Transverse colon (tissue), 4 donors: ENCODE measurements around the gene GABBR2. TPM values are rescaled to one million over a fixed set of nuclear protein-coding genes. Genes with fewer than 3 reads are reported as not detected.

ENCODE experiments used
- DNase-seq: peaks from one replicate; pipeline ENCODE4 v3.0.0-alpha.2; 2019
- H3K27ac ChIP-seq, 4 donors: fragments of 200-600 bp; sonication (generic); 2 replicates each; pipeline ENCODE4 v1.5.1; 2016 to 2018; ENCODE audit warnings: inconsistent platforms in 4 of 4
- H3K27me3 ChIP-seq: fragments of 200-600 bp; sonication (generic); 2 replicates; pipeline ENCODE4 v1.5.1; 2017; ENCODE audit warnings: inconsistent platforms
- H3K36me3 ChIP-seq, 4 donors: fragments of 200-600 bp; sonication (generic); 2 replicates each; pipeline ENCODE4 v1.5.1; 2017 to 2019; ENCODE audit warnings: inconsistent platforms in 4 of 4
- H3K4me1 ChIP-seq, 4 donors: fragments of 200-600 bp; sonication (generic); 2 replicates each; pipeline ENCODE4 v1.5.1; 2017 to 2020; ENCODE audit warnings: inconsistent platforms in 4 of 4
- H3K4me3 ChIP-seq, 4 donors: fragments of 200-600 bp; sonication (generic); 1 replicate in 1 of 4; 2 replicates in 3 of 4; pipeline versions ENCODE4 v1.5.1 to v1.6.1; 2017 to 2019; ENCODE audit warnings: inconsistent platforms in 4 of 4
- H3K9me3 ChIP-seq, 2 donors: fragments of 200-600 bp; sonication (generic); 2 replicates each; pipeline ENCODE4 v1.5.1; 2017 to 2019; ENCODE audit warnings: inconsistent platforms in 2 of 2
- CTCF ChIP-seq, 5 experiments: fragments of 200-600 bp in 3 of 5; fragments of 450-650 bp in 2 of 5; sonication (generic) in 3 of 5; IDR thresholded peaks; 1 replicate in 2 of 5; 2 replicates in 3 of 5; pipeline ENCODE4 v1.5.1; 2016 to 2017; ENCODE audit warnings: antibody characterized with exemption in 5 of 5, inconsistent platforms in 3 of 5, mild to moderate bottlenecking in 2 of 5, moderate library complexity in 1 of 5
- EP300 ChIP-seq: sonication (generic); formaldehyde crosslinking; IDR thresholded peaks from one replicate; pipeline ENCODE4 v1.6.1; 2017; ENCODE audit warnings: antibody characterized with exemption, low read depth
- POLR2A ChIP-seq: fragments of 450-650 bp; IDR thresholded peaks from one replicate; pipeline ENCODE4 v1.6.1; 2016; ENCODE audit warnings: antibody characterized with exemption, mild to moderate bottlenecking, moderate library complexity
- POLR2AphosphoS5 ChIP-seq, 3 donors: sonication (generic); formaldehyde crosslinking; IDR thresholded peaks; one replicate each; pipeline ENCODE4 v1.6.1; 2016; ENCODE audit warnings: antibody characterized with exemption in 3 of 3
- WGBS, 2 donors: methylation state at CpG; one replicate each; pipeline ENCODE4 v1.1.5; 2018; ENCODE audit warnings: low coverage in 1 of 2; 5-methylcytosine and 5-hydroxymethylcytosine counted together
- in situ Hi-C, 4 donors: fragments of 200-750 bp; cut with MboI; loops; one replicate each; pipeline versions ENCODE4 v1.15.0 to v1.15.1; 2017; ENCODE audit warnings: low sequenced_read_pairs in 3 of 4, low pct_ligation_motif_present in 1 of 4, low pct_unique_long_range_greater_than_20kb in 1 of 4
- intact Hi-C: fragments of 100-400 bp; cut with DNase I; formaldehyde crosslinking; loops from one replicate; pipeline ENCODE4 v1.15.1; 2023; ENCODE audit warnings: low total_unique reads
- total RNA-seq, 4 donors: library from RNA; depleted of rRNA; stranded (reverse); fragments of >200 nt; gene quantifications; one replicate each; pipeline ENCODE4 v1.1.0, GENCODE V29; 2016

The GABBR2 gene
- total RNA-seq, 4 donors from 2014 or later = not detected

GRCh38 chr9:98456156-98456613, 252.6 kb downstream of the GABBR2 start:
- TF ChIP-seq CTCF (IDR thresholded peaks at IDR 0.05) (no peak), POLR2A (no peak), EP300 (no peak), POLR2AphosphoS5 (IDR thresholded peaks at IDR 0.05) (no peak)
- in situ Hi-C loops (no loop called here), intact Hi-C loops (no loop called here)
- Histone ChIP-seq H3K4me1 (no peaks in the 10 kb centered on the region), H3K27ac (no peak overlapping the region), H3K4me3 (no peak overlapping the region), H3K27me3 (peaks cover 3% of the 10 kb centered on the region), H3K36me3 (no peaks in the 10 kb centered on the region), H3K9me3 (peaks cover 4 to 12% of the 10 kb centered on the region in 2 donors)
- 16 to 25% methylated on average over 2 of the region's 2 CpGs for WGBS, 2 donors
- no peak for DNase-seq

- Histone ChIP-seq H3K9me3 (peaks cover 0 to 7% of the 10 kb centered on the region in 2 donors), H3K36me3 (no peaks in the 10 kb centered on the region), H3K4me1 (no peaks in the 10 kb centered on the region), H3K27me3 (peaks cover 3% of the 10 kb centered on the region), H3K27ac (no peak overlapping the region), H3K4me3 (no peak overlapping the region)
- 43 to 60% methylated on average over 4 to 12 of the region's 12 CpGs for WGBS, 2 donors
- in situ Hi-C loops (no loop called here), intact Hi-C loops (no loop called here)
- no peak for DNase-seq
- TF ChIP-seq EP300 (no peak), POLR2A (no peak), CTCF (IDR thresholded peaks at IDR 0.05) (no peak)
These were observed 253.2 kb downstream of the GABBR2 start for GRCh38 chr9:98455256-98456155.

GRCh38 chr9:98453589-98454311, 255.0 kb downstream of the GABBR2 start:
- in situ Hi-C loops (no loop called here), intact Hi-C loops (no loop called here)

More at GRCh38 chr9:98453589-98454311, 255.0 kb downstream of the GABBR2 start:
- H3K27me3 ChIP-seq = peaks cover 3% of the 10 kb centered on the region
- DNase-seq = no peak
- no peak for TF ChIP-seq POLR2A
- no peak for TF ChIP-seq CTCF (IDR thresholded peaks at IDR 0.05)
- TF ChIP-seq POLR2AphosphoS5 (IDR thresholded peaks at IDR 0.05) = no peak
- no peak for TF ChIP-seq EP300
- WGBS, 2 donors = 86% methylated on average over 1 to 16 of the region's 16 CpGs
- no peak overlapping the region for H3K4me3 ChIP-seq
- H3K27ac ChIP-seq = no peak overlapping the region
- H3K36me3 ChIP-seq = no peaks in the 10 kb centered on the region
- H3K4me1 ChIP-seq = no peaks in the 10 kb centered on the region
- no peaks in the 10 kb centered on the region for H3K9me3 ChIP-seq
